Adipocyte (in vitro differentiated cells): ENCODE measurements around the gene FETUB.
"Not testable (repeated sequence)": the region's sequence is repeated elsewhere in the genome, so short reads cannot be mapped to it uniquely, and the experiment has no call there.

Source experiments
- DNase-seq: peaks from one replicate; pipeline ENCODE4 v3.0.0-alpha.2; 2015; ENCODE audit warnings: low read depth
- H3K27me3 ChIP-seq: replicated peaks from 2 replicates; pipeline ENCODE4 v1.7.0; 2013; ENCODE audit warnings: mild to moderate bottlenecking, low read length, moderate library complexity; ENCODE audit not compliant: control insufficient read depth, insufficient read depth
- H3K36me3 ChIP-seq: 2 replicates; pipeline ENCODE4 v1.7.0; 2013; ENCODE audit warnings: low read length, mild to moderate bottlenecking, moderate library complexity; ENCODE audit not compliant: control insufficient read depth, insufficient read depth, severe bottlenecking
- H3K4me1 ChIP-seq: 2 replicates; pipeline ENCODE4 v1.7.0; 2013; ENCODE audit warnings: mild to moderate bottlenecking, low read length, moderate library complexity; ENCODE audit not compliant: control insufficient read depth, insufficient read depth
- H3K4me3 ChIP-seq: 2 replicates; pipeline ENCODE4 v1.7.0; 2013; ENCODE audit warnings: mild to moderate bottlenecking, low read length, moderate library complexity
- H3K9ac ChIP-seq: 2 replicates; pipeline ENCODE4 v1.7.0; 2013; ENCODE audit warnings: mild to moderate bottlenecking, low read length, moderate library complexity
- H3K9me3 ChIP-seq: 2 replicates; pipeline ENCODE4 v1.7.0; 2013; ENCODE audit warnings: mild to moderate bottlenecking, low read length, moderate library complexity; ENCODE audit not compliant: control insufficient read depth

The FETUB gene

GRCh38 chr3:186683979-186684378 lies 43.8 kb downstream of the FETUB start:
- peaks cover 12% of the 10 kb centered on the region for H3K9me3 ChIP-seq
- no peak for DNase-seq
- H3K4me1 ChIP-seq = no peaks in the 10 kb centered on the region
- no peak overlapping the region for H3K4me3 ChIP-seq
- peaks cover 15% of the 10 kb centered on the region for H3K27me3 ChIP-seq
- no peaks in the 10 kb centered on the region for H3K36me3 ChIP-seq
- no peak overlapping the region for H3K9ac ChIP-seq

- H3K4me3 ChIP-seq, DNase-seq, H3K4me1 ChIP-seq, H3K9ac ChIP-seq, H3K36me3 ChIP-seq: not testable (repeated sequence)
- Histone ChIP-seq H3K27me3 (peaks cover 16% of the 10 kb centered on the region), H3K9me3 (peaks cover 12% of the 10 kb centered on the region)
Observed at GRCh38 chr3:186686475-186686874, 46.3 kb downstream of the FETUB start.

GRCh38 chr3:186687120-186687651 lies 47.0 kb downstream of the FETUB start:
- no peaks in the 10 kb centered on the region for H3K36me3 ChIP-seq
- H3K4me3 ChIP-seq = no peak overlapping the region
- no peak for DNase-seq
- H3K27me3 ChIP-seq = peaks cover 12% of the 10 kb centered on the region
- peaks cover 12% of the 10 kb centered on the region for H3K9me3 ChIP-seq
- no peaks in the 10 kb centered on the region for H3K4me1 ChIP-seq
- H3K9ac ChIP-seq = no peak overlapping the region

GRCh38 chr3:186690304-186690703 lies 50.1 kb downstream of the FETUB start:
- not testable (repeated sequence) for H3K4me3 ChIP-seq, DNase-seq, H3K9ac ChIP-seq, H3K4me1 ChIP-seq, H3K9me3 ChIP-seq, H3K36me3 ChIP-seq
- H3K27me3 ChIP-seq = peaks cover 12% of the 10 kb centered on the region

- DNase-seq = no peak
- peaks cover 4% of the 10 kb centered on the region for H3K27me3 ChIP-seq
- no peaks in the 10 kb centered on the region for H3K4me1 ChIP-seq
- H3K4me3 ChIP-seq = no peak overlapping the region
- H3K9ac ChIP-seq = no peak overlapping the region
- no peaks in the 10 kb centered on the region for H3K9me3 ChIP-seq
- H3K36me3 ChIP-seq = no peaks in the 10 kb centered on the region
Observed at GRCh38 chr3:186691676-186692075, 51.5 kb downstream of the FETUB start.

- Histone ChIP-seq H3K9me3 (no peaks in the 10 kb centered on the region), H3K27me3 (peaks cover 4% of the 10 kb centered on the region), H3K36me3 (no peaks in the 10 kb centered on the region), H3K4me3 (no peak overlapping the region), H3K4me1 (no peaks in the 10 kb centered on the region), H3K9ac (no peak overlapping the region)
- no peak for DNase-seq
Observed at GRCh38 chr3:186693843-186694242, 53.6 kb downstream of the FETUB start.

GRCh38 chr3:186694288-186695032 lies 54.3 kb downstream of the FETUB start:
- no peak overlapping the region for H3K9ac ChIP-seq
- H3K36me3 ChIP-seq = no peaks in the 10 kb centered on the region
- DNase-seq = no peak
- peaks cover 4% of the 10 kb centered on the region for H3K27me3 ChIP-seq
- H3K4me3 ChIP-seq = no peak overlapping the region
- H3K4me1 ChIP-seq = no peaks in the 10 kb centered on the region
- no peaks in the 10 kb centered on the region for H3K9me3 ChIP-seq

GRCh38 chr3:186696522-186696921 lies 56.3 kb downstream of the FETUB start:
- H3K4me1 ChIP-seq = peaks cover 14% of the 10 kb centered on the region
- H3K36me3 ChIP-seq = no peaks in the 10 kb centered on the region
- H3K9me3 ChIP-seq = no peaks in the 10 kb centered on the region
- no peak for DNase-seq
- H3K27me3 ChIP-seq = no peaks in the 10 kb centered on the region
- no peak overlapping the region for H3K9ac ChIP-seq
- no peak overlapping the region for H3K4me3 ChIP-seq

GRCh38 chr3:186697510-186697909 lies 57.3 kb downstream of the FETUB start:
- Histone ChIP-seq H3K4me1 (peaks cover 14% of the 10 kb centered on the region), H3K4me3 (no peak overlapping the region), H3K36me3 (no peaks in the 10 kb centered on the region), H3K9ac (no peak overlapping the region), H3K27me3 (no peaks in the 10 kb centered on the region), H3K9me3 (no peaks in the 10 kb centered on the region)
- no peak for DNase-seq

- peaks cover 2% of the 10 kb centered on the region for H3K27me3 ChIP-seq
- H3K4me3 ChIP-seq = no peak overlapping the region
- H3K9ac ChIP-seq = no peak overlapping the region
- H3K9me3 ChIP-seq = no peaks in the 10 kb centered on the region
- peaks cover 14% of the 10 kb centered on the region for H3K4me1 ChIP-seq
- H3K36me3 ChIP-seq = no peaks in the 10 kb centered on the region
- DNase-seq = no peak
Observed at GRCh38 chr3:186700267-186700666, 60.1 kb downstream of the FETUB start.

- H3K36me3 ChIP-seq, H3K9ac ChIP-seq, DNase-seq, H3K27me3 ChIP-seq, H3K9me3 ChIP-seq, H3K4me3 ChIP-seq: not testable (repeated sequence)
- peaks cover 14% of the 10 kb centered on the region for H3K4me1 ChIP-seq
Observed at GRCh38 chr3:186702451-186702850, 62.3 kb downstream of the FETUB start.
